IMR-90 (cell line): Measurements from ENCODE around the gene KIFC3. TPM values are rescaled to one million over a fixed set of nuclear protein-coding genes. Genes with fewer than 3 reads are reported as not detected.

Experiments used
- ATAC-seq: fragments of 200-7000 bp; cut with Tn5 transposase; 2 replicates; pipeline ENCODE4 v1.9.1; 2020; ENCODE audit warnings: low read depth, mild to moderate bottlenecking, moderate library complexity
- BruUV-seq: library from RNA; stranded (reverse); fragments of 400-500 nt; replicated peaks from 2 replicates; lab custom pipeline; 2021; lab: Mats Ljungman, UMichigan
- CTCF ChIA-PET: fragments of 300-600 bp; formaldehyde crosslinking; extraction: SDS; loops from one replicate; lab custom pipeline; 2021; ENCODE audit warnings: antibody characterized with exemption; lab: Yijun Ruan, JAX
- POLR2A ChIA-PET: fragments of 300-600 bp; sonication (Branson Sonifier 250); formaldehyde crosslinking; loops from one replicate; lab custom pipeline; 2022; ENCODE audit warnings: antibody characterized with exemption; ENCODE audit not compliant: unreplicated experiment; lab: Charles Lee
- DNase-seq: peaks from one replicate; pipeline ENCODE4 v3.0.0; 2013
- H2AFZ ChIP-seq: replicated peaks from 2 replicates; pipeline ENCODE3; 2013; ENCODE audit warnings: low read length, mild to moderate bottlenecking; ENCODE audit not compliant: poor library complexity
- H2AK5ac ChIP-seq: 2 replicates; pipeline ENCODE4 v1.6.1; 2013; ENCODE audit warnings: low read depth, low read length, inconsistent platforms
- H2AK9ac ChIP-seq: replicated peaks from 2 replicates; pipeline ENCODE3; 2013; ENCODE audit warnings: mild to moderate bottlenecking, low read depth, low read length, moderate library complexity; ENCODE audit not compliant: poor library complexity
- H2BK120ac ChIP-seq: 2 replicates; pipeline ENCODE4 v1.6.1; 2013; ENCODE audit warnings: low read depth, low read length, inconsistent platforms
- H2BK15ac ChIP-seq: 3 replicates; pipeline ENCODE4 v1.6.1; 2013; ENCODE audit warnings: low read depth, low read length, inconsistent platforms
- H2BK20ac ChIP-seq: 2 replicates; pipeline ENCODE4 v1.6.1; 2013; ENCODE audit warnings: low read depth, mild to moderate bottlenecking, inconsistent platforms, low read length, moderate library complexity
- H2BK5ac ChIP-seq: 2 replicates; pipeline ENCODE4 v1.6.1; 2013; ENCODE audit warnings: mild to moderate bottlenecking, low read depth, low read length, inconsistent platforms; ENCODE audit not compliant: poor library complexity, severe bottlenecking
- H3K14ac ChIP-seq: replicated peaks from 2 replicates; pipeline ENCODE4 v1.6.1; 2013; ENCODE audit warnings: low read depth, low read length, inconsistent platforms
- H3K18ac ChIP-seq: 2 replicates; pipeline ENCODE4 v1.6.1; 2013; ENCODE audit warnings: low read depth, low read length, control low read depth
- H3K23ac ChIP-seq: 2 replicates; pipeline ENCODE4 v1.6.1; 2013; ENCODE audit warnings: low read depth, low read length, inconsistent platforms
- H3K27ac ChIP-seq: 2 replicates; pipeline ENCODE4 v1.5.1; 2013; ENCODE audit warnings: mild to moderate bottlenecking, control low read depth, low read length; ENCODE audit not compliant: insufficient read depth
- H3K27me3 ChIP-seq: 2 replicates; pipeline ENCODE4 v1.6.1; 2013; ENCODE audit warnings: low read length; ENCODE audit not compliant: control insufficient read depth, insufficient read depth
- H3K36me3 ChIP-seq: 2 replicates; pipeline ENCODE4 v1.6.1; 2013; ENCODE audit warnings: low read length, mixed read lengths; ENCODE audit not compliant: control insufficient read depth, insufficient read depth
- H3K4ac ChIP-seq: 2 replicates; pipeline ENCODE4 v1.6.1; 2013; ENCODE audit warnings: low read depth, low read length, inconsistent platforms
- H3K4me1 ChIP-seq: 2 replicates; pipeline ENCODE4 v1.6.1; 2013; ENCODE audit warnings: low read length, mixed read lengths; ENCODE audit not compliant: control insufficient read depth, insufficient read depth
- H3K4me2 ChIP-seq: 2 replicates; pipeline ENCODE4 v1.6.1; 2013; ENCODE audit warnings: low read depth, mild to moderate bottlenecking, control low read depth, low read length, moderate library complexity
- H3K4me3 ChIP-seq: 2 replicates; pipeline ENCODE4 v1.5.1; 2013; ENCODE audit warnings: low read depth, mild to moderate bottlenecking, control low read depth, low read length, moderate library complexity; ENCODE audit not compliant: insufficient read depth
- H3K56ac ChIP-seq: 2 replicates; pipeline ENCODE4 v1.6.1; 2013; ENCODE audit warnings: low read length, inconsistent platforms; ENCODE audit not compliant: insufficient read depth; ENCODE audit errors: extremely low read depth
- H3K79me1 ChIP-seq, 2 experiments: 2 replicates each; pipeline ENCODE4 v1.6.1; 2013; ENCODE audit warnings: low read length in 2 of 2, inconsistent platforms in 1 of 2, low read depth in 1 of 2
- H3K9ac ChIP-seq: 2 replicates; pipeline ENCODE4 v1.6.1; 2013; ENCODE audit warnings: low read depth, low read length, control low read depth
- H3K9me1 ChIP-seq: 2 replicates; pipeline ENCODE4 v1.6.1; 2013; ENCODE audit warnings: low read length, inconsistent platforms; ENCODE audit not compliant: insufficient read depth
- H3K9me3 ChIP-seq: 2 replicates; pipeline ENCODE4 v1.6.1; 2013; ENCODE audit warnings: low read length; ENCODE audit not compliant: control insufficient read depth, insufficient read depth
- H4K20me1 ChIP-seq: 2 replicates; pipeline ENCODE4 v1.6.1; 2013; ENCODE audit warnings: low read length, inconsistent platforms; ENCODE audit not compliant: insufficient read depth
- H4K5ac ChIP-seq: 2 replicates; pipeline ENCODE4 v1.6.1; 2013; ENCODE audit warnings: mild to moderate bottlenecking, low read depth, low read length, control low read depth
- H4K8ac ChIP-seq, 2 experiments: 2 replicates each; pipeline ENCODE4 v1.6.1; 2013; ENCODE audit warnings: low read depth in 2 of 2, low read length in 2 of 2, control low read depth in 1 of 2, inconsistent platforms in 1 of 2
- H4K91ac ChIP-seq: 2 replicates; pipeline ENCODE4 v1.6.1; 2013; ENCODE audit warnings: low read depth, low read length, inconsistent platforms; ENCODE audit not compliant: insufficient read depth
- CEBPB ChIP-seq: IDR thresholded peaks from 2 replicates; pipeline ENCODE4 v1.6.1; 2012; ENCODE audit warnings: low read depth, low read length, improper control_type of control experiment
- ELK1 ChIP-seq: fragments of 150-350 bp; IDR thresholded peaks from 2 replicates; pipeline ENCODE4 v1.6.1; 2016; ENCODE audit warnings: low read depth, mild to moderate bottlenecking, low read length, moderate library complexity, borderline replicate concordance
- FOS ChIP-seq: fragments of 150-350 bp; IDR thresholded peaks from 2 replicates; pipeline ENCODE4 v1.6.1; 2016; ENCODE audit warnings: low read depth, low read length
- NFE2L2 ChIP-seq: fragments of 150-350 bp; IDR thresholded peaks from 2 replicates; pipeline ENCODE4 v1.6.1; 2016; ENCODE audit warnings: low read depth, mild to moderate bottlenecking, low read length
- POLR2A ChIP-seq: IDR thresholded peaks from 2 replicates; pipeline ENCODE4 v1.6.1; 2012; ENCODE audit warnings: mild to moderate bottlenecking, low read depth, low read length
- RAD21 ChIP-seq: IDR thresholded peaks from 2 replicates; pipeline ENCODE4 v1.6.1; 2012; ENCODE audit warnings: low read length, improper control_type of control experiment
- SMC3 ChIP-seq: fragments of 150-350 bp; IDR thresholded peaks from 2 replicates; pipeline ENCODE4 v1.6.1; 2016; ENCODE audit warnings: low read depth, mild to moderate bottlenecking, antibody characterized with exemption, low read length, moderate library complexity
- WGBS, 2 experiments: methylation state at CpG; one replicate each; pipeline versions ENCODE4 v1.1.5 to v1.1.7; 2013; ENCODE audit warnings: missing lambda C conversion rate in 2 of 2; ENCODE audit not compliant: insufficient read length in 1 of 2; ENCODE audit errors: extremely low coverage in 2 of 2; 5-methylcytosine and 5-hydroxymethylcytosine counted together
- dilution Hi-C: fragments of 300-500 bp; cut with HindIII; formaldehyde crosslinking; loops from one replicate; pipeline ENCODE4 v1.14.3; 2018; ENCODE audit warnings: low sequenced_read_pairs; ENCODE audit not compliant: unreplicated experiment
- in situ Hi-C: fragments of 300-500 bp; cut with MboI; formaldehyde crosslinking; loops from 3 replicates; pipeline ENCODE4 v1.14.3; 2019; ENCODE audit warnings: low sequenced_read_pairs, inconsistent platforms, mixed read lengths
- intact Hi-C: fragments of 100-400 bp; cut with micrococcal nuclease; formaldehyde crosslinking; loops from 2 replicates; pipeline ENCODE4 v1.10.0; 2022
- polyA plus RNA-seq, 3 experiments: library from polyadenylated mRNA; depleted of rRNA; stranded (reverse); fragments of >200 nt; gene quantifications; 2 replicates each; pipeline ENCODE4 v1.2.3, GENCODE V29; 2012; ENCODE audit warnings: low replicate concordance in 1 of 3
- total RNA-seq: library from RNA; depleted of rRNA; stranded (reverse); fragments of >200 nt; gene quantifications from 2 replicates; pipeline ENCODE4 v1.2.3, GENCODE V29; 2012
- TF ChIP-seq, protein P1 (sequence below): fragments of 150-350 bp; IDR thresholded peaks from 2 replicates; pipeline ENCODE4 v1.6.1; 2017; ENCODE audit warnings: mild to moderate bottlenecking, antibody characterized with exemption, low read length, low read depth

KIFC3 gene
- total and polyA plus RNA-seq, 2 of the 4 experiments (the other 2 are of a cell fraction): 48.6 to 62.5 TPM

- BruUV-seq: no TSS peak
- ChIA-PET POLR2A (interaction anchor here (0.6 kb wide), 1 partner anchor 9 kb away, joined by 4 read pairs; no protein-coding TSS in a partner anchor), CTCF (interaction anchor here (1.6 kb wide), 1 partner anchor 64 kb away, joined by 7 read pairs; no protein-coding TSS in a partner anchor)
- no peak overlapping the region for H4K5ac ChIP-seq
- no peak overlapping the region for H2BK20ac ChIP-seq
- no peak overlapping the region for H2AK9ac ChIP-seq
- intact Hi-C loops (no loop called here), dilution Hi-C loops (no loop called here), in situ Hi-C loops (no loop called here)
- no peak overlapping the region for H2BK15ac ChIP-seq
- ATAC-seq (no peak), DNase-seq (no peak)
- peaks cover 7 to 74% of the 10 kb centered on the region in 2 experiments for H3K79me1 ChIP-seq
- H3K4ac ChIP-seq: 0 out of 2 replicates have a peak overlapping the region, but pooled peaks have one; percentile 4
- peaks cover 31% of the 10 kb centered on the region for H3K9me1 ChIP-seq
- no peak overlapping the region for H3K23ac ChIP-seq
- H2BK120ac ChIP-seq: no peak overlapping the region
- peak overlapping the region; percentile 15; the same call in 1 of the 2 replicates for H2AK5ac ChIP-seq
- H3K18ac ChIP-seq: no peak overlapping the region
- H3K56ac ChIP-seq: no peak overlapping the region
- H3K36me3 ChIP-seq: peaks cover 31% of the 10 kb centered on the region
- H3K27ac ChIP-seq: no peak overlapping the region
- no peak overlapping the region for H2BK5ac ChIP-seq
- H3K4me2 ChIP-seq: 0 out of 2 replicates have a peak overlapping the region, but pooled peaks have one; percentile 19
- peaks cover 36% of the 10 kb centered on the region for H4K20me1 ChIP-seq
- H3K4me3 ChIP-seq: no peak overlapping the region
- no peaks in the 10 kb centered on the region for H3K9me3 ChIP-seq
- 0 out of 2 replicates have a peak overlapping the region, but pooled peaks have one; percentile 1 for H3K9ac ChIP-seq
- H4K8ac ChIP-seq: no peak overlapping the region; a peak in 1 of 4 replicates
- no peak overlapping the region for H4K91ac ChIP-seq
- peaks cover 29% of the 10 kb centered on the region for H3K4me1 ChIP-seq
- no peak overlapping the region for H2AFZ ChIP-seq
- WGBS, 2 experiments: 100% methylated on average over 2 of the region's 6 CpGs; no CpG with 5 or more reads in 1 of the 2 experiments
- no peaks in the 10 kb centered on the region for H3K27me3 ChIP-seq
- H3K14ac ChIP-seq: 0 out of 2 replicates have a peak overlapping the region, but pooled peaks have one; percentile 34
- TF ChIP-seq SMC3 (no peak), NFE2L2 (no peak), POLR2A (no peak), CEBPB (no peak), ELK1 (no peak), FOS (no peak), RAD21 (no peak)
- TF ChIP-seq, protein P1, sequence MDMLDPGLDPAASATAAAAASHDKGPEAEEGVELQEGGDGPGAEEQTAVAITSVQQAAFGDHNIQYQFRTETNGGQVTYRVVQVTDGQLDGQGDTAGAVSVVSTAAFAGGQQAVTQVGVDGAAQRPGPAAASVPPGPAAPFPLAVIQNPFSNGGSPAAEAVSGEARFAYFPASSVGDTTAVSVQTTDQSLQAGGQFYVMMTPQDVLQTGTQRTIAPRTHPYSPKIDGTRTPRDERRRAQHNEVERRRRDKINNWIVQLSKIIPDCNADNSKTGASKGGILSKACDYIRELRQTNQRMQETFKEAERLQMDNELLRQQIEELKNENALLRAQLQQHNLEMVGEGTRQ: no peak
Measured at GRCh38 chr16:57798953-57799599, 3.2 kb downstream of the KIFC3 start.
